Suppressor macrophage treated with lipopolysaccharide for 1 hour (primary cell): ENCODE data around the gene WNT6.
"Not testable (repeated sequence)": the region's sequence is repeated elsewhere in the genome, so short reads cannot be mapped to it uniquely, and the experiment has no call there.

Source experiments
- DNase-seq, 3 donors: peaks; one replicate each; pipeline ENCODE4 v3.0.0-alpha.2; 2020 to 2022

WNT6 gene

DNA sequence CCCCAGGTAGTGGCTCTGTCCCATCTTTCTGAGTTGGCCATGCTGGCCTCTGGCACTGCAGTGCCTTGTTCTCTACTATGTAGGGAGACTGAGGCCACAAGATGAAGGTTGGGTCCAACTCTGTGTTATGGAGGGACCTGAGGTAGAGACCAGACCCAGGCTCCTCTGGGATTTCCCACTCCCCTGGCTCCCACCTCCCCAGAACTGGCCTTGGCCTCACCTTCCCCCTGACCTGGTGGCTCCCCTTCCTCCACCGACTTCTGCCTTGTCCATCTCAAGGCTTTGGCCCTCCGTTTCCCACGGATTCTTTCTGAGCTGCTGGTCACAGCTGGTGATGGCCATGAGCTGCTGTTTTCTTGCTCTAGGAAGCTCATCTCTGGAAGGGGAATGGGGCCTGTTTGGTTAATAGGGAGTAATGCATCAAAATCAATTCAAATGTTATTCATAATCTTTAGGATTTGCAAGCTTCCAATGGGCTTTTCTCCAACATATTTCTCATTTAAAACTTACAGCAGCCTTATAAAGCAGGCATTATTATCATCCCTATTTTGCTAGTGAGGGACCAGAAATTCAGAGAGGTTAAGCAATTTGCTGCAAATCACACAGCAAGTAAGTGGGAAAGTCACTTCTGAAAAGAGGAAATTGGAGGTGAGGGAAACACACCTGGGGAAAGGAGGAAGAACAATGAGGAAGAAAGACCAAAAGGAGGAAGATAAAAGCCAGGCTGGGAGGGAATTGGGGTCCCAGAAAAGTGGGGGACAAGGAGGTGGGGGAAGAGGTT, 28.9 kb upstream of the WNT6 start:
- no peak for DNase-seq

DNA sequence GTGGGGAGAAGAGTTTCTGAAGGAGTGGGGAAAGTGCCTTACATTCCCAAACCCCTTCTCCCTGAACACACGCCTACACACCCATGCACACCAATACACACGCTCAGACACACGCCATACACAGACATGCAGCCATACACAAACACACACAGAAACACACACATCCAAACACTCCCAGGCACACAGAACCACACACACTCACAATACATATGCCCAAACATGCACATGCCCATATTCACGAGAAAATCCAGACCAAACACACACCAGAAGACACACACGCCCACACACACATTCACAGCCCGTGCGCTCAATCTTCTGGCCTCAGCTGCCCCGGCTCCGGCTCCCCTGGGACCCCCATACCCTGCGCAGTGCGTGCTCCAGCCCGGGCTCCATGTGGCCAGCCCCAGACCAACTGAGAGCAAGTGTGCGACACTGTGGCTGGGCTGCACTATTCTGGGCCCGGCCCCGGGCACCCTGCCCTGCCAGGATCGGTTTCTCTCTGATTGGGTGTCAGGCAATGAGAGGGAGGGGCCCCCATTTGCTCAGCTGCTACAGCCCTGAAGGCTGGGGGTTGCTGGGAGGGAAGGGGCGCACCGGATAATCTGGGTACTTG, 28.1 kb upstream of the WNT6 start, which contains the start of gene PRKAG3:
Gene PRKAG3 (minus strand): TSS at position 426 of the 613 bp plus-strand sequence.
- no peak for DNase-seq

DNA sequence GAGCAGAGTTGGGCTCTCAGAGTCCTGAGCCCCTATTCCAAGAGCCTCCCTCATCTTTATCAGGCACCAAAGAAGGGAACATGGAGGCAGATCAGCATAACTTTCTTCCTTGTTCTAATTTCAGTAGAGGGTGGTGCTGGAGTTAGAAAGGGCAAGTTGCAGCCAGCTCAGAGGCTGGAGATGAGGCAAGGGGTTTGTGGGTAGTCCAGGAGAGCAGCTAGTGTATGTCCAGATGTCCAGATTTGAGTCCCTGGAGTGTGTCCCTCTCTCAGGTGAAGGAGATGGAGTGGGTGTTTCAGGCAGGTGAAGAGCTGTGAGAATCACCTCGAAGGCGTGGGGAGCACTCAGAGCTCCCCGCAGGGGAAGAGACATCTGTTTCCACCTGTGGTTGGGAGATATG, 27.5 kb upstream of the WNT6 start:
- DNase-seq = no peak

DNA sequence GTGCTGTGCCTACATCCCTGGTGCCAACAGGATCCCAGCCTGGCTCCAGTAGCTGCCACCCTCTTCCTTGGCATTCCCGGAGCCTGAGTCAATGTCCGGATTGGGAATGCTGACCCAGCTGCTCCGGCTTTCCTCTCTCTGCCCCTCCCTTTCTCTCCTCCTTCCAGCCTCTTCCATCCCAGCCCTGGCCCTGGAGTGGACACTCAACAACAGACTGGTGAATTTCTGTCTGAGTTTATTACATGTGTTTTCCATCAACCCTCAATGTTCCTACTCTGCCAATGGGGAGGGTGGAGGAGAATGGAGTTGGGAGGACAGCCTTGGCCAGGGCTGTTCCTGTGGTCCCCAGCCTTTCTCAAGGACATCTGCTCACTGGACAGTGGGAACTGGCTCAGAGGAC, 27.1 kb upstream of the WNT6 start:
- DNase-seq = no peak

DNA sequence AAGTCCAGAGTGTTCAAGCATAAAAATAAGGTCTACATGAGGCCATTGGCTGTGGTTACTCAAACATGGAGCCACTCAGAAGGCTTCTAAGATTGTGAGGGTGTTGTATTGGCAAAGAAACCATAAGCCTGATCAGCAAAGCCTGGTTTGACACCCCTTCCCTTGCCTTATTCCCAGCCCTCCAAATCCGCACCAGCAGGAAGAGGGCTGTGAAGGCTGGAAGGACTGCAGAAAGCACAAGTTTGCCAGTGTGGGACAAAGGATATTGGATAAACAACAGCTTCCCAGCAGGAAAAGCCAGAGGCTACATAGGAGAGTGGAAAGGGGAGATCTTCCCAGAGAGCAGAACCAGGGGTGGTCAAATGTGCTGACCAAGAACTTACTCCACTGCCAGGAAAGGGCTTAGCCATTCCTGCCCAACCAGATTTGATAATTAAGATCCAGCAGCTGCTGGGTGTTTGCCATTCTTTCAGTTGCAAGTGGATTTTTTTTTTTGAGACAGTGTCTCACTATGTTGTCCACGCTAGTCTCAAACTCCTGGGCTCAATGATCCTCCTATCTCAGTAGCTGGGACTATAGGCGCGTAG, 26.5 kb upstream of the WNT6 start:
- no peak for DNase-seq

DNA sequence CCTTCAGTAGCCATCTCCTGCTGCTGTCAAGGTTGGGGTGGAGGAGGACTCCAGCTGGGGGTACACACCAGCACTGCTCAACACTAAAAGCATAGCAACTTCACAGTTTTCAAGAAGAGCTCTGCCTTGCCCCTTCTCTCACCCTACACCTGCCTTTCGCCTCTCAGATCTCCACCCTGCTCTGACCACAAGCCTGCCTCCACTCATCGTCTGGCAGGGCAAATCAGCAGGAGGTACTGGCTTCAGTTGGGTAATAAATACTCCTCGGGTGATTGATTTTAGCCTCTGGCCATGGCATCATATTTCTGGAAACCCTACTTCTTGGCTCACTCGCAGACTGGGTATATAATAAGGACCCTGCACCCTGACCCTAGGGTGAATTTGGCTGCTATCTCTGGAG, 24.9 kb upstream of the WNT6 start:
- no peak for DNase-seq

DNA sequence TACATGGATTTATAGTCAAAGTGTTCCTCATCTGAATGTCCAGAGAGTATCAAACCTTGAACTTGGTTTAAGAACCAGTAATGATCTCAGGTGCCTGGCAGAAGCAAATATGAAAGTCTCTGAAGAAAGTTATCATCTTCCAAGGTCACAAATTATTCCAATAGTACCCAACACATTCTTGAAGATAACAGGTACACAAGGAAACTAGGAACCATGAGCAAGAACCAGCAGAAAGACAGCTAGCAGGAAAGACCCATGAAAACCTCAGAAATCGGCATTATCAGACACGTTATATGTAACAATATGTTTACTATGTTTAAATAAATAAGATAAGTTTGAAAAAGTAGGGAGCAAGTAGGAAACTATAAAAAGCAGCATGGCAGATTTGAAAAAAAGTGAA, 22.1 kb upstream of the WNT6 start:
- DNase-seq = no peak

DNA sequence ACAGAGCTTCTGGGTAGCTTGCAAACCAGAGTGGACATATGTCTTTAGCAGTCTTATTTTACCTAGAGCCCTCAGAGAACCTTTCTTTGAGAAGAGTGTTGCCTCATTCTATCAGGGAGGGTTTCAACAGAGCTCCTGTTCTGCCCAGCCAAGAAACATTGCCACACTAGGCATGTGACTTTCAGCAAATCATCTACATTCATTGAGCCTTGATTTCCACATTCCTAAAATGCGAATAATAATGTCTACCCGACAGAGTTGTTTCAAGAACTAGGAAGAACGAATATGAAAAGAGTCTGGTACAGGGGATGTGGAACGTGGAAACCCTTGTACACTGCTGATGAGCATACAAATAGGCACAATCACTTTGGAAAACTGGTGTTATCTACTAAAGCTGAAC, 20.2 kb upstream of the WNT6 start:
- DNase-seq = peak; percentile 37 to 60 (median 46)

DNA sequence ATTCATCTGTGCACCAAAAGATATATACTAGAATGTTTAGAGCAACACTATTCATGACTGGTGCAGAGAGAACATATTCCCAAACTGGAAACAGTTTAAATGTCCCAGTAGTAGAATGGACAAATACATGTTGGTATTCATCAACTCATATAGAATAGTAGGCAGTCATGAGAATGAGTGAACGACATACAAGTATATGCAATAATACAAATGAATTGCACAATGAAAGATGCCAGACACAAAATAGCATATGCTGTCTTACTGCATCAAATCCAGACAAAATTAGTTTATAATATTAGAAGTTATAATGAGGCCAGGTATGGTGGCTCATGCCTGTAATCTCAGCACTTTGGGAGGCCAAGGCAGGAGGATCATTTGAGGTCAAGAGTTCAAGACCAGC, 19.7 kb upstream of the WNT6 start:
- no peak for DNase-seq

DNA sequence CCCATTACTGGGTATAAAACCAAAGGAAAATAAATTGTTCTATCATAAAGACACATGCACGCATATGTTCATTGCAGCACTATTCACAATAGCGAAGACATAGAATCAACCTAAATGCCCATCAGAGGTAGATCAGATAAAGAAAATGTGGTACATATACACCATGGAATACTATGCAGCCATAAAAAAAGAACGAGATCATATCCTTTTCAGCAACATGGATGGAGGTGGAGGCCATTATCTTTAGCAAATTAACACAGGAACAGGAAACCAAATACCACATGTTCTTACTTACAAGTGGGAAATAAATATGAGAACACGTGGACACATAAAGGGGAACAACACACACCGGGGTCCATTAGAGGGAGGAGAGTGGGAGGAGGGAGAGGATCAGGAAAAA, 15.3 kb upstream of the WNT6 start:
- DNase-seq = not testable (repeated sequence)

DNA sequence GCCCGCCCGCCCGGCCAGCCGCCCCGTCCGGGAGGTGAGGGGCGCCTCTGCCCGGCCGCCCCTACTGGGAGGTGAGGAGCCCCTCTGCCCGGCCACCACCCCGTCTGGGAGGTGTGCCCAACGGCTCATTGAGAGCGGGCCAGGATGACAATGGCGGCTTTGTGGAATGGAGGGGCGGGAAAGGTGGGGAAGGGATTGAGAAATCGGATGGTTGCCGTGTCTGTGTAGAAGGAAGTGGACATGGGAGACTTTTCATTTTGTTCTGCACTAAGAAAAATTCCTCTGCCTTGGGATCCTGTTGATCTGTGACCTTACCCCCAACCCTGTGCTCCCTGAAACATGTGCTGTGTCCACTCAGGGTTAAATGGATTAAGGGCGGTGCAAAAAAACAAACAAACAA, 12.6 kb upstream of the WNT6 start:
- not testable (repeated sequence) for DNase-seq

DNA sequence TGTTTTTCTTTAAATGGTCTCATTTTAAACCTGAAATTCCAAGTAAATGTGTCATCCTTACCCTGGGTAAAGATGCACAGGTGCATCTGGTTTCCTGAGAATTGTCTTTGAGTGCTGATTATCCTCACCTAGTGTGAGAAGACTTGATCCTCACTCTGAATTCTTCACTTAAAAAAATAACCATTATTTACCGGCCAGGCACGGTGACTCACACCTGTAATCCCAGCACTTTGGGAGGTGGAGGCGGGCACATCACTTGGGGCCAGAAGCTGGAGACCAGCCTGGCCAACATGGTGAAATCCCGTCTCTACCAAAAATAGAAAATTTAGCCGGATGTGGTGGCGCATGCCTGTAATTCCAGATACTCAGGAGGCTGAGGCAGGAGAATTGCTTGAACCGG, 9.9 kb upstream of the WNT6 start:
- DNase-seq = no peak

DNA sequence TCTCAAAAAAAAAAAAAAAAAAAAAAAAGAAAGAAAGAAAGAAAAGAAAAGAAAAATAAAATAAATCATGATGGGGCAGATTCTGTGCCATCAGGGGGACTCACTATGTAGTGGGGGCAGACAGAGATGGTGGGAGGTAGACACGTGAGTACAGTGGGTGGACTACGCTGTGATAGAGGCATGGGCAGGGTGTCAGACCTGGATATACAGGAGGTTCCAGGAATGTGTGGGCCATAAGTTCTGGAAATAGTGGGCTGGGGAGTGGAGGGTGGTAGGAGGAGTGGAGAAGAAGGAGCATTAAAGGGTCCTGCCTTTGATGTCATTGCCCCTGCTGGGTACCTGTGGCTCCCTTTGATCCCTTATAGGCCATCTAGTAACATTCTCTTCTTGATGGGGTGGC, 8.8 kb upstream of the WNT6 start:
- no peak for DNase-seq

DNA sequence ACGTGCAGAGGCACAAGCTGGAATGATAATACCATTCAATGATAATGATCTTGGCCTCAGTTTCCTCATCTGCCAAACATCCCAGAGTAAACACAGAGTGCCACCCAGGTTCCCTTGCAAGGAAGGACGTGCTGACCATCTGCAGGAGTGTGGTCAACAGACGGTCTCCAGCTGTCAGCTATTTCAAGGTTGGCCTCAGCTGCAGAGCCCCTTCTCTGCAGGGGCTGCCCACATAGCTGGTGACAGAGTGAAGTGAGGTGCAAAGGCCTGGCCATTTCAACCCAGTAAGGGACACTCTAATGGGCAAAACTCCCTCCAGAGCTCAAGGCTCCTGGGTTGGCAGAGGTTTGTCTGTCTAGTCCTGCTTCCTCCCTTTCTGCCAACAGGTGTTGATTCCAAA, 8.3 kb upstream of the WNT6 start:
- no peak for DNase-seq

DNA sequence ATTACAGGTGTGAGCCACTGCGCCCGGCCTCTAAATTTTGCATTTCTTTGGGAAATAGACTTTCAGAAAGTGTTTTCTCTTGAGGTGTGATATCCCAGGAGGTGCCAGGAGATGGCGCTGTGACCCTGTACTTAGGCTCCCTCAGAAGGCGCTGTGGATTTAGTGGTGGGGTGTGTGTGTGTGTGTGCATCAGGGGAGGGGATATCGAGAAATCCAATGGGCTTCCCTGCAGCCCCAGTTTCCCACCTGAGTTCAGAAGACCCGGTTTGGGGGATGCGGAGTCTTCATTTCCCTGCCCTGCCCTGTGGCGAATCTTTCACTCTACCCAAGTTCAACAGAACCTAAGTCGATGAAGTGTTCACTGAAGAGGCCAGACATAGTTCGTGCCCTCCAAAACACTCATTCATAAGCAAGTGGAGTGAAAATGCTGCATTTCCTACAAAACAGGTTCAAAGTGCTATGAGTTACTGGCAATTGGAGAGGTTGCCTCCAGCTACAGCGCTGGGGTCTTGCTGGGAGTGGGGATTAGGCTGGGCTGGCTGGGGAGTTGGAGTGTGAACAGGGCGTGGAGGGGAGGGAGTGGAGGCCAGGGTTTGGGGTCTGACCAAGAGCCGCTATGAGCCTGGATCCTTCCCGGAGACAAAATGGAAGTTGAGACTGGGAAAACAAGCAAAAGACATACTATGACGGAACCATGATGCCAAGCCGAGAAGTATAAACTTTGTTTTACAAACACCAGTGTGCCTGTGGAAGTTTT, 6.5 kb upstream of the WNT6 start:
- DNase-seq = peak; percentile 71 to 83 (median 77)

DNA sequence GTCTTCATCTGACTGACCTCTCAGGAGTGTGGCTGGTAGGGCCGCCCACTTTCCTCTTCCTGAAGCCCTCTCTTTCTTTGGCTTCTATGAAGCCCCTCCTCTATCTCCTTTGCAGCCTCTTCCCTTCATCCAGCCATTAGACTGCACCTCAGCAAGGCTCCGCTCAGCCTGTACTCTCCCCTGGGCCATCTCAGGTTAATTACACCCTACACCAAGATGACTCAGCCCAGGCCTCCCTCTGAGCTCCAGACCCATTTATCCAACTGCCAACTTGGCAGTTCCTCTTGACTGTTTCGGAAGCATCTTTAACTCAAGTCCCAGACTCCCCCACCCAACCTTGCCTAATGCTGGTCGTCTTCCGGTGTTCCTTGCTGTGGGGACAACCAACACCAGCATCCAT, 5.8 kb upstream of the WNT6 start:
- peak in 2 of 3 donors; percentile 23 to 30 for DNase-seq

DNA sequence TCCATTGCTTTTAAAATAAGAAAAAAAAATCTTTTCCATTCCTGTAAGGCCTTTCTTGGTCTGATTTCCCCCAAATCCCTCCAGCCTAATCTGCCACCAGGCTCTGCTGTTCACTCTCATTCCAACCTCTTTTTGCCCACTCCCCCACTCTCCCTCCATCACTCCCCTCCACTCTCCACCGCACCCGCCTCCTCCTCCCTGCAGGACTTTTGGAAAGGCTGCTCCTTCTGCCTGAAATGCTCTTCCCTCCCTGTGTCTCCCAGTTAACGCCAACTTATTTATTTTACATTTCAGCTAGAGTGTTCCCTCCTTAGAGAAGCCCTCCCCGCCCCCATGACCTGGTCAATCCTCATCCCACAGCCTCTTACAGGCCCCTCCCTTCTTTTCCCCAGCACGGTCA, 4.7 kb upstream of the WNT6 start:
- DNase-seq = no peak

DNA sequence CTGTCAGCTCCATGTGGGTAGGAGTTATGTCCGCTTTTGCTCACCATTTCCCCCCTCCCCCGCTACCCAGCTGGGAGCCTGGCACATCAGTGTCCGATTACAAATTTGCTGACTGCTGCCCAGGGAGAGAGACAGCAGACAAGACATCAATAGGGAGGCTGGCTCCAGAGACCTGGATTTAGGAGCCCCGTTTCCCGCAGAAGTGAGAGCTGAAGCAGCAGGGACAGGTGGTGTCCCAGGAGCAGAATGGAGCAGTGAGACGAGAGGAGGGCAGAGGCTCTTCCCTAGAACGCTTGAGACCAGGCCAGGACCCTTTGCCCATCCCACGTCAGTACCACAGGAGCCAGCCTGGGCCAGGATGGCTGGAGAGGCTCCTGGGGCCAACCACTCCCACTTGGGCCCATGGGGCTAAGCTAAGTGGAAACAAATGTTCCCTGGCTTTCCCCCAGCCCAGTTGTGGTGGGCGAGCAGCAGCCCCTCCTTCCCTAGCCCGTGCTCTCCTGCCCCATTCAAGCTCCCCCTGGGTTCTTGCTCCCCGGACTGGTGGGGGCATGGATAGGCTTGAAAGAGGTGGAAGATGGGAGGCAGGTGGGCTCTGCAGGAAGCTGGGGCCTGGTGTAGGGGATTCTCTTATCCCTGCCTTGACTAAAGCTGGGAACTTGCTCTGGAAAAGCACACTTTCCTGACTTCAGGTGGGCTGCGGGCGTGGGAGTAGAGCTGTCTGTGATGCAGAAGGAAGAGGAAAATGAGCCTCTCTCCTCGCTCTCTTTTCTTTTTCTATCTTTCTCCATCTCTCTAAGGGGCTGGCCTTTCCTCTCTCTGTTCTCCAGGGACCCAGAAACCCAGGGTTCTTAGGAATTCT, 4.1 kb upstream of the WNT6 start:
- no peak for DNase-seq

DNA sequence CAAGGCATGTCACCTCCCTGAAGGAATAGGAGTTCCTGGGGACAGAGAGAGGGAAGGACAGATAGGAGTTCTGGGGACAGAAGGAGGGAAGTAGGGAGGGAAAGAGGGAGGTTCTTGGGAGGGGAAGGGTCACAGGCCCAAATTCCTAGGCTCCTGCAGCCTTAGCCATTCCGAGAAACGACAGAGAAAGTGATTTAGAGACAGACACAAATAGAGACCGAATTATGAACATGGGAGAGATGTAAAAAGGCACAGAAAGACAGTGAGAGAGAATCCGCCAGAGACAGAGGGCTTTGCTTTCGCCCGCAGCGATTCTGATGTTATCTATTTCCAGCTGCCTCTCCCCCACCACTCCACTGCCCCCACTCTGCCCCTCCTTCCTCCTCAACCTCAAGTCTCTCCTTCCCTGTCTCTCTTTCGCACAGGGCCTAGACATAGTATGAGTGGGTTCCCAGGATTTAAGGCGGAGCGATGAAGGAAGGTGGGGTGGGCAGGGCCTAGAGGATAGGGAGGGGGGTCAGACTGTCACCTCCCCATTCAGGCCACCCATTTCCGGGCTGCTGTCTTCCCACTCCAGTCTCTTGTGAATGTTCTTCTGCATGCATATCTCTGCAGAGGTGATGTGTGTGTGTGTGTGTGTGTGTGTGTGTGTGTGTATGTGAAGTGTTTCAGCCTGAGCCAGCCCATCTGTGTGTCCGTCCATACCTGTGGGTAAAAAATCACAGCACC, 3.3 kb upstream of the WNT6 start:
- no peak for DNase-seq

DNA sequence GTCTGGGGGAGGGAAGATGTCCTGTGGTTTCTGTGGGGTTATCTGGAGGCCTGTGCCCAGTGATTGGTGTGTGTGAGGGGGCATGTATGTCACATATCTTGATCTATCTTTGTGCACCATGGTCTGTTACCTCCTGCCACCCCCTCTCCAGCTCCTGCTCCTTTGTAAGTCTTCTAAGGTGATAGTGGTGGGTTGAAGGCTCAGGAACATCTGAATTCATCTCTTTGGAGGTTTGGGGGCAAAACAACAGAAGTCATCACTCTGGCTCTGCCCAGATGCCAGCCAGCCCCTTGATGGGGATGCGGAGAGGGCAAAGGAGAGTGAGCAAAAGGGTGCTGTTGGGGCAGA, 2.7 kb upstream of the WNT6 start:
- DNase-seq = no peak

DNA sequence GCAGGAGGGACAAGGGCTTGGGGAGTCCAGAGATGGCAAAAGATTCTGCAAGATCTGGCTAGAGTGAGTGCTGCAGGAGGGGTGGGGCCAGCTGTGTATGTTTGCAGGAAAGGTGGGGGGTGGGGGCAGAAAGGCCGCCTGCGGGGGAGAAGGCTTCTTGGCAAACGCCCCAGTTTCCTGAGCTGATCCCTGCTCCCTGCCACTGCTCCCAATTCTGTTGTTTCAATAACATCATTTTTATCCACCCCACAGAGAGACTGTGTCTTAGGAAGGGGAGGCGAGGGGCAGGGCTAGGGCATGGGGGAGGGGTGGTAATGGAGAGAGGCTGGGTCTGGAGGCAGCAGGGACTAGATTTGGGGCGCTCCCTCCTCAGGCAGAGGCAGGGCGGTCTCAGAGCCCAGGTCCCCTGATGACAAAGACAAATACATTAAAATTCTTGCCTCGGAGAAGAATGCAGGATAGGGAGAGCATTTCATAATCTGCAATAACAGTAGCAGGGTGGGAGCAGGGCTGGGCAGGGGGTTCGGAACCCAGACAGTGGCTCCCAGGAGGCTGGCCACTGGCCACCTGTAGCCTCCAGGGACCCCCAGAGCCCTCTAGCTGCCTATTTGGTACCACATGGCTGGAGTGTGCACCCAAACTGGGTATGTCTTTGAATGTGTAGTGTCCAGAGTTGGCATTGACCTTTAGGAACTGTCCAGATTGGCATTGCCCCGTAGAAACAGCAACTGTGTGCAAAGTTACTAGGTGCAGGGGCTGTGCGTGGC, 2.1 kb upstream of the WNT6 start:
- no peak for DNase-seq
